Measurements from ENCODE around the gene SHC2. TPM values are rescaled to one million over a fixed set of nuclear protein-coding genes. Genes with fewer than 3 reads are reported as not detected.

Gene SHC2, protein sequence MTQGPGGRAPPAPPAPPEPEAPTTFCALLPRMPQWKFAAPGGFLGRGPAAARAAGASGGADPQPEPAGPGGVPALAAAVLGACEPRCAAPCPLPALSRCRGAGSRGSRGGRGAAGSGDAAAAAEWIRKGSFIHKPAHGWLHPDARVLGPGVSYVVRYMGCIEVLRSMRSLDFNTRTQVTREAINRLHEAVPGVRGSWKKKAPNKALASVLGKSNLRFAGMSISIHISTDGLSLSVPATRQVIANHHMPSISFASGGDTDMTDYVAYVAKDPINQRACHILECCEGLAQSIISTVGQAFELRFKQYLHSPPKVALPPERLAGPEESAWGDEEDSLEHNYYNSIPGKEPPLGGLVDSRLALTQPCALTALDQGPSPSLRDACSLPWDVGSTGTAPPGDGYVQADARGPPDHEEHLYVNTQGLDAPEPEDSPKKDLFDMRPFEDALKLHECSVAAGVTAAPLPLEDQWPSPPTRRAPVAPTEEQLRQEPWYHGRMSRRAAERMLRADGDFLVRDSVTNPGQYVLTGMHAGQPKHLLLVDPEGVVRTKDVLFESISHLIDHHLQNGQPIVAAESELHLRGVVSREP
- polyA plus RNA-seq (2014; cell fraction: cytosol; rRNA removed): 18.4 and 19.9 TPM in 2 replicates
- 143 and 144 TPM in 2 replicates for polyA plus RNA-seq (2014; cell fraction: nucleus; rRNA removed)

DNA sequence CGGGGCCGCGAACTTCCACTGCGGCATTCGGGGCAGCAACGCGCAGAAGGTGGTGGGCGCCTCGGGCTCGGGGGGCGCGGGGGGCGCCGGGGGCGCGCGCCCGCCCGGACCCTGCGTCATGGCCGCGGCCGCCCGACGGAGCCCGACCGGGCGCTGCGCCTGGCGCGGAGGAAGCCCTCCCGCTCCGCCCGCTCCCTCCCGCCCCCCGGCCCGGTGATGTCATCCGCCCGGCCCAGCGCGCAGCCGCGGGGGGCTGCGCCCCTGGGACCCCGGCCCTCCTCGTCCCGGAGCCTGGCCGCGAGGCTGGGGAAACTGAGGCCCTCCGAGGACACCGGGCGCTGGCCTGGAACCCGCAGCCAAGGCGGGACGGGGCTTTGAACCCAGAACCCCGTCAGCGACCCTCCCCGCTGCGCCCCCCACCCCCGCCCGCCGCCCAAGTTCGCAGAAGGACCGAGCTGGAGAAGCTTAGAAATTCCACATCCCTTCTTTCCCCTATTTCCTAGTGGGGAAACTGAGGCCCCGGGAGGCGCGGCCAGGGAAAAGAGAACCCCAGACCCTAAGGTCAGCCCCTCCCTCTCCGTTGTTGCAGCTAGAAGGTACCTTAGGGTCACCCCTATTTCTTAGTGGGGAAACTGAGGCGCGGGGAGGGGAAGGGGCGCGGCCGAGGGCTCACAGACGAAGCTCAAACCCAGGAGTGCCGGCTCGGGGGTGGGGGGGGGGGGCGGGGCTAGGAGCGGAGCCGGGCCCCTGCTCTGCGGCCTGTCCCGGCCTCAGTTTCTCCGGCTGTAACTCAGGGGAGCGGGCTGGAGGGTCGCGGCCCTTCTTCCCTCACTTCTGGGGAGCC lies at the start of gene SHC2:
Gene SHC2, minus strand, starts transcription at position 157 of the 844 bp plus-strand sequence. Its CDS starts 37 bp downstream, at position 120.
- DNase-seq (ENCODE audit: low spot score): no peak

DNA sequence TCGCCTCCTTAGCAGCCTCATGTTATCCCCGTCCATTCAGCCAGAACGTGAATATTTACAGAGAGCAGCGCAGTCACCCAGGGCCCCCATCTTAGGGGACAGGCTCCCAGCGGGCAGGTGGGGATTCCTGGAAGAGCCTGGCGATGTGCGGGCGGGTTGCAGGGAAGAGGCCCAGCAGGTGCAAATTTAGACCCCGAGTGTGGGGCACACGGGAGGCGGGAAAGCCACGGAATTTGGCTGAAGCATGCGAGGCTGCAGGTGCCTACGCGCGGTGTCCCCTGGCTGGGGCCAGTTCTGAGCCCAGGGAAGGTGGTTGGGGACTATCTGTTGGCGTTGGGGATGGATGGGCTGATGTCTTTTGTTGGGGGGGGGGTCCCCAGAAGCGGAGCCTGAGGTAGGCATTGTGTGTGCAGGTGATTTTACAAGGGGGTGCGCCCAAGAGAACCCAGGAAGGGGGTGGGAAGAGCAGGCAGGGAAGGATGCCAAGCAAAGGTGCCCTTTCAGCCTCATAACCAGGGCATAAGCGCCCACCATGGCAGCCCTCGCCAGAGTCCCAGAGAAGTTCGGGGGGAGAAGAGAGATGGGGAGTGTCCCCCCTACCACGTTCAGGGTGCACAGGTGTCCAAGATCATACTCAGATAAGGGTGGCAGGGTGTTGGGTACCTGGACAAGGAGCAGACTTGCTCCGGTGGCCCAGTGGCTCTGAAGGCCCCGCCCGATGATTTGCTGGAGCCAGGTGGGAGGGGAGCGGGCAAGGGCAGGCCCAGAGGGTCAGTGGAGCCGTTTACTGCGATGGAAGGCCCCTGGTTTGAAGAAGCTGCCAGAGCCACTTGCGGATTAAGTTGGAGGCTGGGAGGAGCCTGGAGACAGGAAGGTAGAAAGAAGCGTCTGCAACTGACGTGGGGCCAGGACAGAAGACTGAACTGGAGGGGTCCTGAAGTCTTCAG lies 47.6 kb upstream of the SHC2 start:
- DNase-seq (ENCODE audit: low spot score): no peak

DNA sequence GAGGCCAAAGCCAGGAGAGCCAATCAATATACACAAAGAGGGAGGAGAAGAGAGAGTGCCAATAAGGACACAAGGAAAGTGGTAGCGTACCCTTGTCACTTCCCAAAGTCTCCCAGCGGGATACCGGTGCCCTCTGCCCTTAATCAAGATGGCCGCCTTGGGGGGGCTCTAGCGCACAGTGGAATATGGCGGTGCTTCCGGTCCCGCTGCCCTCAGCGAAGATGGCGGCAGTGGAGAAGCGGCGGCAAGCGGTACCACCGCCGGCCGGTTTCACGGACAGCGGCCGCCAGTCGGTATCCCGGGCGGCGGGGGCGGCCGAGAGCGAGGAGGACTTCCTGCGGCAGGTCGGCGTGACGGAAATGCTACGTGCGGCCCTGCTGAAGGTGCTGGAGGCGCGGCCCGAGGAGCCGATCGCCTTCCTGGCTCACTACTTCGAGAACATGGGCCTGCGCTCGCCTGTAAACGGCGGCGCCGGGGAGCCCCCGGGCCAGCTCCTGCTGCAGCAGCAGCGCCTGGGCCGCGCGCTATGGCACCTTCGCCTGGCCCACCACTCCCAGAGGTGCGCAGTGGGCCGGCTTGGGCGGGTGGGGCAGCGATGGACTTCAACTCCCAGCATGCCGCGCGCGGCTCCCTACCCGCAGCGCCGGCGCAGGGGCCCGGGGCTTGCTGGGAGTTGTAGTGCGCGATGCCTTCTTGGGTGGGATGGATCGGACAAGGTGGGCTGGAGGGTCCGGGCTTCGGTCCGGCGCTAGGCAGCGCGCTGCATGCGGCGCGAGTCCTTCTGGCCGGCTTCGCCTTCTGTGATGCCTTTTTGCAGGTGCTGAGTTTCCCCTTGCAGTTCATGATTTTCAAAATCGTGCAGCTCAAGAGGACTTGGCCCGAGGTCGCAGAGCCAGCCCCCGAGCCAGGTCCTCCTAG lies 46.7 kb upstream of the SHC2 start, which contains the start of gene TPGS1:
Gene TPGS1, plus strand, starts transcription at position 212 of the 918 bp plus-strand sequence. Its CDS starts 10 bp downstream, at position 222.
- DNase-seq (ENCODE audit: low spot score): peak; percentile 85

DNA sequence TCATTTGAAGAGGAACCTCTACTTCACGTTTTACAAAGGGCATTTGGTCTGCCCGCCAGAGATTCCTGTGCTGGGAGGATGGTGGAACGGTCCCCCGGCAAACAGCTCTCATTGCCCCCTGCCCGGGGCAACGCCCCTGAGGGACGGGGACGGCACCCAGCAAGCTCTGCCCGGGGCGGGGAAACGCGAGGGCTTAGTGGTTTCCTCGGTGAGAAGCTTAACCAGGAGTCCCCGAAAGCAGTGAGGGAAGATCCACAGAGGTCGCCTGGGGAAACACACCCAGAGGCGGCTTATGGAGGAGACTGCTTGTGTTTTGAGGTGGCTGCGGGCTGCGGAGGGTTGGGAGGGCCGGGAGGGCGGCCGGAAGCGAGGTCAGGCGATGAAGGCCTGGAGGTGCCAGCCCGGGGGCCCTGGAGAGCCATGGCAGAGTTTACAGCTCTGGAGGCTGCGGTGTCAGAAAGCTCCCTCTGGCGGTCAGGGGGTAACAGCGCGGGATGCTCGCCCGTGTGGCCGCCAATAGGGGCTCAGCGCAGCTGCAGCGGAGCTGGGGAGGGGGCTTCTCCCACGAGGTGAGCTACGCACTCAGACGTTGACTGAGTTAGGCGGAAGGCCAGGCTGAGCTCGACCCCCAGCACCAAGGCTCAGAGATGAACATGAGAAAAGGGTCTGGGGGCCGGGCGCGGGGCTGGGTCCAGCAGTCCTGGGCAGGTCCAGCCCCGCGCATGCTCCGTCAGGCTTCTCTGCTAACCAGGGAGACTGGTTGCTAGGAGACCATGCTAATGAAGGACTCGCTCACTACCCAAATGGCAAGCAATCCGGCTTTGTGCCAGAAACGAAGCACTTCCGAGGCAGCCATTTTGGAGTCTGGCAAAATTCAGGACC lies 45.8 kb upstream of the SHC2 start:
- DNase-seq (ENCODE audit: low spot score): peak; percentile 100

DNA sequence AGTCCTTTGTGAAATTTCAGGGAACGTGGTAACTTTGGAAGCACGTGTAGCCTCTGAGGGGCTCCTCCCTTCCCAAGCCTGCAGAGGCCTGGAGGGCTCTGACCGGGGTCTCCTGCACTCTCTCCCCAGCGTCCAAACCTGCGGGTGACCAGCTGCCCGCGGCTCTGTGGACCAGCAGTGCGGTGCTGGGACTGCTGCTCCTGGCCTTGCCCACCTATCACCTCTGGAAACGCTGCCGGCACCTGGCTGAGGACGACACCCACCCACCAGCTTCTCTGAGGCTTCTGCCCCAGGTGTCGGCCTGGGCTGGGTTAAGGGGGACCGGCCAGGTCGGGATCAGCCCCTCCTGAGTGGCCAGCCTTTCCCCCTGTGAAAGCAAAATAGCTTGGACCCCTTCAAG lies 43.8 kb upstream of the SHC2 start:
- no peak for DNase-seq (ENCODE audit: low spot score)

DNA sequence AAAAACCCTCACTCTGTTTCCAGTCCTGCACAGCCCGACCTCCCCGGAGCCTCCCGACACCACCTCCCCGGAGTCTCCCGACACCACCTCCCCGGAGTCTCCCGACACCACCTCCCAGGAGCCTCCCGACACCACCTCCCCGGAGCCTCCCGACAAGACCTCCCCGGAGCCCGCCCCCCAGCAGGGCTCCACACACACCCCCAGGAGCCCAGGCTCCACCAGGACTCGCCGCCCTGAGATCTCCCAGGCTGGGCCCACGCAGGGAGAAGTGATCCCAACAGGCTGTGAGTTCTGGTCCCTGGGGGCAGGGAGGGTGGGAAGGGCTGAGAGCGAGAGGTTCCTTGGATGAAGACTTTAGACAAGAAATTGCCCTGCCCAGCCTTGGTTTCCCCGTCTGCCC lies 40.8 kb upstream of the SHC2 start:
- no peak for DNase-seq (ENCODE audit: low spot score)

DNA sequence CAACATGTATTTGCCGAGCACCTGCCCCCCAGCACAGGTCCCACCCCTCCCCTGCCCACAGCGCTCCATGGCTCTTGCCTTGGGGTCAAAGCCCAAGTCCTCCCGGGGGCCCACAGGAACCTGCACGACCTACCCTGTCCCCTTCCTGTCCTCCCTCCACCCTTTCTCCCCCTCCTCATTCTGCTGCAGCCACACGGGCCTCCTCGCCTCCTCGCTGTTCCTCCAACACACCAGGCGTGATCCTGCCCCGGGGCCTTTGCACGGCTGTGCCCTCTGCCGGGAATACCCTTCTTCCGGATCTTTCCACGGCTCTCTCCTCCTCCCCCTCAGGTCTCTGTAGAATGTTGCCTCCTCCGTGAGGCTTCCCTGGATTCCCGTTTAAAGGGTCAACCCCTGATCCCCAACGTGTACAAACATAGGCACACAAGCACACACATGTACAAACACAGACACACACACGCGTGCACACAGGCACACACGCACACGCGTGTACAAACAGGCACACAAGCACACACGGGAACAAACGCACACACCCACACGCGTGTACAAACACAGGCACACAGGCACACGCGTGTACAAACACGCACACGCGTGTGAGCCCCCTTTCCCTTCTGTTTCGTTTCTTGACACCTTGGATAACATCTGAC lies 38.3 kb upstream of the SHC2 start:
- DNase-seq (ENCODE audit: low spot score): no peak

DNA sequence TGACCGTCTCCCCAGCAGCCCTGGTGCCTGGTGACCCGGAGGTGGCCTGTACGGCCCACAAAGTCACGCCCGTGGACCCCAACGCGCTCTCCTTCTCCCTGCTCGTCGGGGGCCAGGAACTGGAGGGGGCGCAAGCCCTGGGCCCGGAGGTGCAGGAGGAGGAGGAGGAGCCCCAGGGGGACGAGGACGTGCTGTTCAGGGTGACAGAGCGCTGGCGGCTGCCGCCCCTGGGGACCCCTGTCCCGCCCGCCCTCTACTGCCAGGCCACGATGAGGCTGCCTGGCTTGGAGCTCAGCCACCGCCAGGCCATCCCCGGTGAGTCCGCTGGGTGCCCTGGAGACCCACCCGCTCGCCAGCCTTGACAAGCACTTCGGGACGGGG lies 37.7 kb upstream of the SHC2 start:
- no peak for DNase-seq (ENCODE audit: low spot score)

DNA sequence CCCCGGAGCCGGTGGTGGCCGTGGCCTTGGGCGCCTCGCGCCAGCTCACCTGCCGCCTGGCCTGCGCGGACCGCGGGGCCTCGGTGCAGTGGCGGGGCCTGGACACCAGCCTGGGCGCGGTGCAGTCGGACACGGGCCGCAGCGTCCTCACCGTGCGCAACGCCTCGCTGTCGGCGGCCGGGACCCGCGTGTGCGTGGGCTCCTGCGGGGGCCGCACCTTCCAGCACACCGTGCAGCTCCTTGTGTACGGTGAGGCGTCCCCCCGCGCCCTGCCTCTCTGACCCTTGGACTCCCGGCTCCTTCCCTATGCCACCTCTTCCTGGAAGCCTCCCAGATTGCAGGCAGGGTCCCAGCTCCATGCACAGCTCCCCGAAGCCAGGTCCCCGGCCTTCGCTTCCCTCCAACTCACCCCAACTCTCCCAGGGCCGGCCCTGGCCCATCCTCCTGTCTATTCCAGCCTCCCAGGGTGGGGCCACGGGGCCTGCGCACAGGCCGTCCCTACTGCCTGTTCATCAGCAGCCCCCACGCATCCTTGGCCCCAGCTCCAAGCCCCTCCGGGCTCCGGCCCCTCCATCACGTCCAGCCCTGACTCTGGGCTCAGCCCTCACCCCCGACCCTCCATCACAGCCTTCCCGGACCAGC lies 37.2 kb upstream of the SHC2 start:
- DNase-seq (ENCODE audit: low spot score): no peak

DNA sequence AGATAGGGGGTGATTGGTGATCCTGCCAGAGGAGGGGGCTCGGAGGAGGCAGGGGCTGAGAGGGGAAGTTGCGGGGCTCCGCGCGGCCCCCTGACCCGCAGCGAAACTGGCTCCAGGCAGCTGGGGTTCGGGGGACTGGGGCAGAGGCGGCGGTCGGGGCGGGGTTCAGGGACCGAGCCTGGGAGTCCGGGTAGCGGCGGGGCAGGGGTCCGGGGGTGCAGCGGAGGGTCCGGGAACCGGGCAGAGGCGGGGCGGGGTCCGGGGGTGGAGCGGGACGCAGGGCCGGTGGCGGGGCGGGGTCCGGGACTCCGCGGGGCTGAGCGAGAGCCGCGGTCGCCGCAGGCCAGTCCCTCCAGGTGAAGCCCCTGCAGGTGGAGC lies 36.6 kb upstream of the SHC2 start:
- no peak for DNase-seq (ENCODE audit: low spot score)

DNA sequence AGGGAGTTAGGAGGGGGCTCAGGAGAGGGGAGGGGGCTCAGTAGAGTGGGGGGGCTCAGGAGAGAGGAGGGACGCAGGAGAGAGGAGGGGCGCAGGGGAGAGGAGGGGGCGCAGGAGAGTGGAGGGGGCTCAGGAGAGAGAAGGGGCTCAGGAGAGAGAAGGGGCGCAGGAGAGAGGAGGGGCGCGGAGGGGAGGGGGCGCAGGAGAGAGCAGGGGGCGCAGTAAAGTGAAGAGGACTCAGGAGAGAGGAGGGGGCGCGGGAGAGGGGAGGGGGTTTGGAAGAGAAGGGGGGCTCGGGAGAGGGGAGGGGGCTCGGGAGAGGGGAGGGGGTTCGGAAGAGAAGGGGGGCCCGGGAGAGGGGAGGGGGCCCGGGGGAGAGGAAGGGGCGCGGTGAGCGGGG lies 36.2 kb upstream of the SHC2 start:
- DNase-seq (ENCODE audit: low spot score): no peak

DNA sequence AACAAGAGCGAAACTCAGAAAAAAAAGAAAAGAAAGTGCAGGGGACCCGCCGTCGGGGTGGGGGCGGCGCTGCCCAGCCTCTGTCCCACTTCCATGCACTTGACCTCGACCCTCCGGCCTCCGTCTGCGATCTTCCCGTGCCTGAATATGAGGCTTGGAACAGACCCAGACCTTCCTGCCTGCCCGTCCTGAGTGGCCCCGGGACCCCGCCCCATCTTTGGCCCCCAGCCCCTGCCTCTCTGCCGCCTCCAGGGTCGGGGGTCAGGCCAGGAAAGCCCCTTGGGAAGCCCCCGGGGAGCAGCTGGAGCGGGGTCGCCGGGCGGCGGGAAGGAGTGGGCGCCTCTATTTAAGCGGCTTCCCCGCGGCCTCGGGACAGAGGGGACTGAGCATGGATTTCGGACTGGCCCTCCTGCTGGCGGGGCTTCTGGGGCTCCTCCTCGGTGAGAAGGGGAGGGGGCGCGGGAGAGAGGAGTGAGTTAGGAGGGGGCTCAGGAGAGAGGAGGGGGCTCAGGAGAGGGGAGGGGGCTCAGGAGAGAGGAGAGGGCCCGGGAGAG lies 35.4 kb upstream of the SHC2 start, which contains the start of gene MADCAM1:
Gene MADCAM1, plus strand, starts transcription at position 375 of the 554 bp plus-strand sequence. Its CDS starts 14 bp downstream, at position 389.
- DNase-seq (ENCODE audit: low spot score): no peak

DNA sequence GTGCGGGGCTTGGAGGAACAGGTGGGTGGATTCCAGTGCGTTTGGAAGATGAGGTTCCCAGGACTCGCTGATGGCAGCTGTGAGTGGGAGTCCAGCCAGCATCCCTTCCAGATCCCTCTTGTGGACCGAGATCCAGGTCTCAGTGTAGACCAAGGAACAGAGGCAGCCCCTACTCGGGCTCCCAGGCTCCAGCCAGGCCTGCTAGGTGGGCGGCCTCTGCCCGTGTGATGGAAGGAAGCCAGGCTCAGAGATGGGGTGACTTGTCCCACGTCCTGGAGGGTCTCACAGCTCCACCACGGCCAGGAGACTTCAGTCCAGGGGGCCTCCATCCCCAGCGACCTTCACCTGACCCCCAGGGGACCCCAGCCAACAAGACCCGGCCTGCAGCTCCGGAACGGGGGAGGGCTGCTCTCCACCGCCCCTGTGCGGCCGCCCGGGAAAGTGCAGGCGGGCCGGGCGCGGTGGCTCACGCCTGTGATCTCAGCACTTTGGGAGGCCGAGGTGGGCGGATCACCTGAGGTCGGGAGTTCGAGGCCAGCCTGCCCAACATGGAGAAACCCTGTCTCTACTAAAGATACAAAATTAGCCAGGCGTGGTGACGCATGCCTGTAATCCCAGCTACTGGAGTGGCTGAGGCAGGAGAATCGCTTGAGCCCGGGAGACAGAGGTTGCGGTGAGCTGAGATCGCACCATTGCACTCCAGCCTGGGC lies 34.7 kb upstream of the SHC2 start:
- peak; percentile 86 for DNase-seq (ENCODE audit: low spot score)

DNA sequence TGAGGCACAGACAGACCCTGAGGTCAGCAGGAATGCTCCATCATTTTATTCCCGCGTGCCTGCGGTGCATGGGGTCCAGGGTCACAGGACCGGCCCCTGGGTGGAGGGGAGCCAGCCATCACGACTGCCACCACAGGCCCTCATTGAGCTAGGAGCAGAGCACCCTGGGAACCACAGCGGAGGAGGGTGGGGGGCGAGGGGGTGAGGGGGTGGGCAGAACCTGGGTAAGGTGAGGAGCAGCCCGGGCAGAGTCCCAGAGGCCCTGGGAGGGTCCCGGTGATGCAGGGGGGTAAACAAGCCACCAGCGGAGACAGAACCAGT lies 34.2 kb upstream of the SHC2 start:
- no peak for DNase-seq (ENCODE audit: low spot score)

DNA sequence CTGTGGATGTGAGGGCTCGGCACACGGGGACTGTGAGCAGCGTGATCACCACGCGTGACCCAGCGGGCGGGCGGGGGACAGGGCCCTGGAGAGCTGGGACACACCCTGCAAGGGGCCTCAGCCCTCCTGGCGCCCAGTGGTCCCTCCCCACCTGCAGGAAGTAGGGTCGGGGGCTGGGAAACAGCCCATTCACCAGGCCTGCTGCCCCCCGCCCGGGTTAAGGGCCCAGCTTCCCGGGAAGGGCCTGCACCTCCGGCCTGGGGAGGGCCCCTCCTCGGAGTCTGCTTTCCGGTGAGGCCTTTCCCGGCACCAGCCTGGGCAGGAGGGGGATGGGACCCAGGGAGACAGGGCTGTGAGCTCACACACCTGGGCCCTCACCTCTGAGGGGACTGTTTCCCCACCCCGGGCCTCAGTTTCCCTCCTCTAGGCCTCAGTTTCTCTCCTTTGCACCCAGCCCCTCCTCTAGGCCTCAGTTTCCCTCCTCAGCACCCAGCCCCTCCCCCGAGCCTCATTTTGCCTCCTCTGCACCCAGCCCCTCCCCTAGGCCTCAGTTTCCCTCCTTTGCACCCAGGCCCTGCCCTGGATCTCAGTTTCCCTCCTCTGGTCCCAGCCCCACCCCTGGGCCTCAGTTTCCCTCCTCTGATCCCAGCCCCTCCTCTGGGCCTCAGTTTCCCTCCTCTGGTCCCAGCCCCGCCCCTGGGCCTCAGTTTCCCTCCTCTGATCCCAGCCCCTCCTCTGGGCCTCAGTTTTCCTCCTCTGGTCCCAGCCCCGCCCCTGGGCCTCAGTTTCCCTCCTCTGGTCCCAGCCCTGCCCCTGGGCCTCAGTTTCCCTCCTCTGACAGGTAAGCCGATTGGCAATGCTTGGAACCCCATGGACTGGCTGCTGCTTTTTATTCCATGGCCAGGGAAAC lies 33.6 kb upstream of the SHC2 start:
- no peak for DNase-seq (ENCODE audit: low spot score)
